LNCAP (cell line): ENCODE results near the gene SDF4.

Experiments used
- TF ChIP-seq, protein P1 (sequence below): fragments of 450-650 bp; IDR thresholded peaks from 2 replicates; pipeline ENCODE4 v1.5.1; 2017; ENCODE audit warnings: mild to moderate bottlenecking

Gene SDF4

GRCh38 chr1:1183833-1184775 lies 47.7 kb downstream of the SDF4 start:
- TF ChIP-seq, protein P1, sequence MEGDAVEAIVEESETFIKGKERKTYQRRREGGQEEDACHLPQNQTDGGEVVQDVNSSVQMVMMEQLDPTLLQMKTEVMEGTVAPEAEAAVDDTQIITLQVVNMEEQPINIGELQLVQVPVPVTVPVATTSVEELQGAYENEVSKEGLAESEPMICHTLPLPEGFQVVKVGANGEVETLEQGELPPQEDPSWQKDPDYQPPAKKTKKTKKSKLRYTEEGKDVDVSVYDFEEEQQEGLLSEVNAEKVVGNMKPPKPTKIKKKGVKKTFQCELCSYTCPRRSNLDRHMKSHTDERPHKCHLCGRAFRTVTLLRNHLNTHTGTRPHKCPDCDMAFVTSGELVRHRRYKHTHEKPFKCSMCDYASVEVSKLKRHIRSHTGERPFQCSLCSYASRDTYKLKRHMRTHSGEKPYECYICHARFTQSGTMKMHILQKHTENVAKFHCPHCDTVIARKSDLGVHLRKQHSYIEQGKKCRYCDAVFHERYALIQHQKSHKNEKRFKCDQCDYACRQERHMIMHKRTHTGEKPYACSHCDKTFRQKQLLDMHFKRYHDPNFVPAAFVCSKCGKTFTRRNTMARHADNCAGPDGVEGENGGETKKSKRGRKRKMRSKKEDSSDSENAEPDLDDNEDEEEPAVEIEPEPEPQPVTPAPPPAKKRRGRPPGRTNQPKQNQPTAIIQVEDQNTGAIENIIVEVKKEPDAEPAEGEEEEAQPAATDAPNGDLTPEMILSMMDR: no peak

GRCh38 chr1:1183221-1183747 lies 48.5 kb downstream of the SDF4 start:
- TF ChIP-seq, protein P1: no peak

DNA sequence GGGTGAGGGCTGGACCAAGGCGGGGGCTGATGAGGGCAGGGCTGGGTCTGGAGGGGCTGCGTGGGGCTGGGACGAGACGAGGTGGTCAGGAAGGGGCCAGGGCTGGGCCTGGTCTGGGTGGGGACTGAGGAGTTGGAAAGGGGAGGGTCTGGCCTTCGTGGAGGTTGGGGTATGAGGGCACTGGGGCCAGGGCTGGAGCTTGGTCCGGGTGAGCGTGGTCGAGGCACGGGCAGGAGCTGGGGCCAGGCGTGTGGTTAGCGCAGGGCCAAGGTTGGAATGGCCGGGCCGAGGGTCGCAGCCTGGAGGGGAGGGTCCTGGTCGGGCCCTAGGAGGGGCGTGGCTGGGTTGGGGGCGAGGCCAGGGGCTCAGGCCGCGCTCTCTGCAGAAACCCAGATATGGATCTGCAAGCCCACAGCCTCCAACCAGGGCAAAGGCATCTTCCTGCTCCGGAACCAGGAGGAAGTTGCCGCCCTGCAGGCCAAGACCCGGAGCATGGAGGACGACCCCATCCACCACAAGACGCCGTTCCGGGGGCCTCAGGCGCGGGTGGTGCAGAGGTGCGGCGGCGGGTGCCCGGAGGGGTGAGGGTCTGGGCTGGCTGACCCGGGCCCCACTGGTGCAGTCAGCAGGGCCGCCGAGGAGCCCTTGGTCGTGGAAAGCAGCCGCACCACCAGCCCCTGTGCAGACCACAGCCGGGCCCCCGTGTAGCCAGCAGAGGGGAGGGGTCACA lies 49.1 kb downstream of the SDF4 start:
- TF ChIP-seq, protein P1: no peak

GRCh38 chr1:1181938-1182410 lies 49.8 kb downstream of the SDF4 start:
- TF ChIP-seq, protein P1: no peak

DNA sequence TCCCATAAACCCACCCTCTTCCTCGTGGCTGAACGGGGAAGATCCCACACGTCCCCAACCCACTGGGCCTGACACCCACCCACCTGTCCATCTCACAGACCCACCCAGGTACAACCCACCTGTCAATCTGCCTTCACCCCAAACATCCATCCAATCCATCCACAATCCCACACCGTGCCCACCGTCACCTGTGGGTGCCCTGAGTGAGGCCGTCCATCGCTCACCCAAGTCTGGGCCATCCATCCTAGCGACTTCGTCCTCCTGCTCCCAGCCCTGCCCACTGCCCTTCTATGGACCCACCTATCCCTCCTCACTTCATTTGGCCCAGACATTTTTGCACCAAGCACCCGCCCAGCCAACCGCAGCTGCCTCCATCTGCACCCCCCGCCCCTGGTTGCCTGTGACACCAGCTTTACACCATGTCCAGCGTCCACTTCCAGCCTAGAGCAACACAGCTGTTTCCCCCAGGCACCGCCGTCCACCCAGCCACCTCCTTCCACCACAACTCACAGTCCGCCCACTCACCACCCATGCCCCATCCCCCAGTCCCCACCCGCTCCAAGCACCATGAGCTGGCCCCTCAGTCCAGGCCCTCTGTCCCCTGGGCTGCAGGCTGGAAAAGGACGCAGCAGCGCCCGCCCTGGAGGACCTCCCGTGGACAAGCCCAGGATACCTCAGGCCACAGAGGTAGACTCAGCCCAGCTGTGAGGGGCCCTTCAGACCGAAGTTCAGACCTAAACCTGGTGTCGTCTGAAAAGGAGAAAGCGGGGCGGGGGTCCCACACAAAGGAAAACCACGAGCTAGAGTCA lies 50.5 kb downstream of the SDF4 start:
- TF ChIP-seq, protein P1: no peak

DNA sequence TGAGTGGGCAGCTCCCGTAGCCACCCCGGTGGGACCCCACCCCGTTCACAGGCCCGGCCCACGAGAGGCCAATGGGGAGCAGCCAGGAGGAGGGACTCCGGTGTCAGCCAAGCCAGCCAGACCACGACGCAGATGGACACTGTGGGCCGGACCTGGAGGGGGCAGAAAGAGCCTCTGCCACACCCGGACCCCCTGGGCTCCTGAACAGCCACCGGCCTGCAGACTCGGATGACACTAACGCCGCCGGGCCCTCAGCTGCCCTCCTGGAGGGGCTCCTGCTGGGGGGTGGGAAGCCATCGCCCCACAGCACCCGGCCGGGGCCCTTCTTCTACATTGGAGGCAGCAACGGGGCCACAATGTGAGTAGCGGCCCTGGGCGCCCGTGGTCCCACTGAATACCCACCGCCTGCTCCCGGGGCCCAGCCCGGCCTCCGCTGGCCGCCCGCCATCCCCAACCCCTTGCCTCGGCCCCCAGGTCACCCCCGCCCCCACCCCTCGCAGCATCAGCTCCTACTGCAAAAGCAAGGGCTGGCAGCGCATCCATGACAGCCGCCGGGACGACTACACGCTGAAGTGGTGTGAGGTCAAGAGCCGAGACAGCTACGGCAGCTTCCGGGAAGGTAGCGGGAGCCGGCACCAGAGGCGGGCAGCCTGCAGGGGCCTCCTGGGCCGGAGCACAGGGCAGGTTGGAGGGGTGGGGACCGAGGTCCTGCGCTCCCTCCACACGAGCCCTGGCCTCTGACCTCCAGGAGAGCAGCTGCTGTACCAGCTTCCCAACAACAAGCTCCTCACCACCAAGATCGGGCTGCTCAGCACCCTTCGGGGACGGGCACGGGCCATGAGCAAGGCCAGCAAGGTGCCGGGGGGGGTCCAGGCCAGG lies 51.6 kb downstream of the SDF4 start:
- TF ChIP-seq, protein P1: no peak
